Thoracic aorta (tissue), 2 donors: Measurements from ENCODE around the gene PRKD2. TPM values are rescaled to one million over a fixed set of nuclear protein-coding genes. Genes with fewer than 3 reads are reported as not detected.
"Not testable (repeated sequence)": the region's sequence is repeated elsewhere in the genome, so short reads cannot be mapped to it uniquely, and the experiment has no call there.

ENCODE experiments used
- ATAC-seq: fragments of 150-250 bp; one replicate; pipeline ENCODE4 v1.8.0; 2017; ENCODE audit warnings: low read depth; ENCODE audit not compliant: insufficient number of reproducible peaks, low FRiP score
- DNase-seq: peaks from one replicate; pipeline ENCODE4 v3.0.0-alpha.2; 2020; ENCODE audit warnings: low spot score
- H3K27ac ChIP-seq, 2 donors: fragments of 200-600 bp; sonication (generic); 1 replicate in 1 of 2; 2 replicates in 1 of 2; pipeline ENCODE4 v1.5.1; 2016; ENCODE audit warnings: mild to moderate bottlenecking in 2 of 2, moderate library complexity in 2 of 2
- H3K27me3 ChIP-seq: fragments of 200-600 bp; sonication (generic); replicated peaks from 2 replicates; pipeline ENCODE4 v1.6.0; 2016; ENCODE audit warnings: mild to moderate bottlenecking; ENCODE audit not compliant: insufficient read depth
- H3K36me3 ChIP-seq: fragments of 200-600 bp; sonication (generic); one replicate; pipeline ENCODE4 v1.5.1; 2016
- H3K4me1 ChIP-seq, 2 donors: fragments of 200-600 bp; sonication (generic); 1 replicate in 1 of 2; 2 replicates in 1 of 2; pipeline versions ENCODE4 v1.5.1 to v1.6.0; 2016; ENCODE audit warnings: low read depth in 2 of 2, mild to moderate bottlenecking in 1 of 2; ENCODE audit not compliant: control insufficient read depth in 1 of 2
- H3K4me3 ChIP-seq: fragments of 200-600 bp; sonication (generic); 2 replicates; pipeline ENCODE4 v1.5.1; 2016; ENCODE audit warnings: mild to moderate bottlenecking
- H3K9me3 ChIP-seq: fragments of 200-600 bp; sonication (generic); 2 replicates; pipeline ENCODE4 v1.5.1; 2016
- CTCF ChIP-seq: fragments of 200-600 bp; sonication (generic); IDR thresholded peaks from one replicate; pipeline ENCODE4 v1.5.1; 2019; ENCODE audit warnings: antibody characterized with exemption
- total RNA-seq, 2 donors: library from RNA; depleted of rRNA; stranded (reverse); fragments of >200 nt; gene quantifications; one replicate each; pipeline versions ENCODE4 v1.1.0 to v1.2.3, GENCODE V29; 2016

The PRKD2 gene
- total RNA-seq, 2 donors from 2014 or later, result 21.4 to 53.6 TPM

GRCh38 chr19:46713781-46714443 lies 3.0 kb downstream of the PRKD2 start:
- Histone ChIP-seq H3K36me3 (peaks cover 11% of the 10 kb centered on the region), H3K27me3 (no peaks in the 10 kb centered on the region), H3K9me3 (no peaks in the 10 kb centered on the region), H3K4me3 (peak overlapping the region; percentile 99), H3K4me1 (peaks cover 14 to 25% of the 10 kb centered on the region in 2 donors), H3K27ac (peak overlapping the region; percentile 54 to 90)
- peak; percentile 76 for DNase-seq
- no peak for TF ChIP-seq CTCF
- no peak for ATAC-seq

GRCh38 chr19:46712768-46713338 lies 4.1 kb downstream of the PRKD2 start:
- not testable (repeated sequence) for ATAC-seq, DNase-seq, H3K27ac ChIP-seq, H3K27me3 ChIP-seq, H3K9me3 ChIP-seq, H3K4me3 ChIP-seq
- peaks cover 14 to 25% of the 10 kb centered on the region in 2 donors for H3K4me1 ChIP-seq
- H3K36me3 ChIP-seq, result peaks cover 11% of the 10 kb centered on the region

- Histone ChIP-seq H3K9me3 (no peaks in the 10 kb centered on the region), H3K4me3 (no peak overlapping the region), H3K4me1 (peaks cover 7 to 20% of the 10 kb centered on the region in 2 donors), H3K27me3 (no peaks in the 10 kb centered on the region), H3K36me3 (peaks cover 14% of the 10 kb centered on the region), H3K27ac (no peak overlapping the region)
- ATAC-seq (no peak), DNase-seq (no peak)
- no peak for TF ChIP-seq CTCF
Measured at GRCh38 chr19:46710687-46711086, 6.2 kb downstream of the PRKD2 start.

GRCh38 chr19:46704379-46705076 lies 12.4 kb downstream of the PRKD2 start:
- ATAC-seq (no peak), DNase-seq (peak; percentile 35)
- Histone ChIP-seq H3K27me3 (no peaks in the 10 kb centered on the region), H3K36me3 (peaks cover 40% of the 10 kb centered on the region), H3K9me3 (no peaks in the 10 kb centered on the region), H3K27ac (no peak overlapping the region), H3K4me3 (no peak overlapping the region), H3K4me1 (no peaks in the 10 kb centered on the region)
- TF ChIP-seq CTCF, result peak; percentile 98

- peaks cover 55% of the 10 kb centered on the region for H3K36me3 ChIP-seq
- DNase-seq (no peak), ATAC-seq (no peak)
- no peak overlapping the region for H3K4me3 ChIP-seq
- TF ChIP-seq CTCF, result no peak
- no peaks in the 10 kb centered on the region for H3K27me3 ChIP-seq
- no peak overlapping the region for H3K27ac ChIP-seq
- H3K4me1 ChIP-seq, result no peaks in the 10 kb centered on the region
- H3K9me3 ChIP-seq, result no peaks in the 10 kb centered on the region
Measured at GRCh38 chr19:46700704-46701103, 16.2 kb downstream of the PRKD2 start.
